CD4-positive, CD25-positive, alpha-beta regulatory T cell (primary cell): ENCODE results near the gene GRK1. TPM values are rescaled to one million over a fixed set of nuclear protein-coding genes. Genes with fewer than 3 reads are reported as not detected.

Source experiments
- ATAC-seq, 2 donors: fragments of 150-1000 bp; cut with Tn5 transposase; one replicate each; pipeline ENCODE4 v1.10.0; 2021; ENCODE audit warnings: low read depth in 2 of 2, moderate number of reproducible peaks in 2 of 2, moderate library complexity in 1 of 2
- DNase-seq, 3 donors: peaks; one replicate each; pipeline versions ENCODE4 v3.0.0 to v3.0.0-alpha.2; 2012 to 2022; ENCODE audit warnings: mixed read lengths in 1 of 3
- H3K27ac ChIP-seq: one replicate; pipeline ENCODE4 v1.7.0; 2013; ENCODE audit warnings: mild to moderate bottlenecking, low read length; ENCODE audit not compliant: insufficient read depth, poor library complexity, severe bottlenecking
- H3K27me3 ChIP-seq: one replicate; pipeline ENCODE4 v1.7.0; 2013; ENCODE audit warnings: low read length; ENCODE audit not compliant: control insufficient read depth, insufficient read depth
- H3K36me3 ChIP-seq: one replicate; pipeline ENCODE4 v1.7.0; 2013; ENCODE audit warnings: mild to moderate bottlenecking, low read length, moderate library complexity; ENCODE audit not compliant: control insufficient read depth, insufficient read depth
- H3K4me1 ChIP-seq: 2 replicates; pipeline ENCODE4 v1.7.0; 2013; ENCODE audit warnings: mild to moderate bottlenecking, low read length; ENCODE audit not compliant: insufficient read depth, control insufficient read depth, poor library complexity, severe bottlenecking
- H3K4me3 ChIP-seq: one replicate; pipeline ENCODE4 v1.7.0; 2013; ENCODE audit warnings: low read depth, mild to moderate bottlenecking, low read length, moderate library complexity
- H3K9me3 ChIP-seq, 2 experiments: 1 replicate in 1 of 2; 2 replicates in 1 of 2; pipeline ENCODE4 v1.7.0; 2013; ENCODE audit warnings: low read length in 2 of 2, mild to moderate bottlenecking in 1 of 2, moderate library complexity in 1 of 2; ENCODE audit not compliant: control insufficient read depth in 2 of 2
- H3K27ac Mint-ChIP-seq, 3 donors: one replicate each; pipeline ENCODE4 v1.8.0; 2020 to 2022; ENCODE audit warnings: mild to moderate bottlenecking in 3 of 3, mixed read lengths in 3 of 3, moderate library complexity in 2 of 3
- H3K27me3 Mint-ChIP-seq: one replicate; pipeline ENCODE4 v1.8.0; 2022; ENCODE audit warnings: mild to moderate bottlenecking, mixed read lengths
- H3K36me3 Mint-ChIP-seq: one replicate; pipeline ENCODE4 v1.8.0; 2020; ENCODE audit warnings: mixed read lengths
- H3K4me1 Mint-ChIP-seq, 4 donors: one replicate each; pipeline ENCODE4 v1.8.0; 2020 to 2022; ENCODE audit warnings: mixed read lengths in 4 of 4, mild to moderate bottlenecking in 1 of 4
- H3K4me3 Mint-ChIP-seq, 4 donors: one replicate each; pipeline ENCODE4 v1.8.0; 2020 to 2022; ENCODE audit warnings: mild to moderate bottlenecking in 4 of 4, mixed read lengths in 4 of 4, moderate library complexity in 3 of 4
- H3K9me3 Mint-ChIP-seq, 7 donors: one replicate each; pipeline ENCODE4 v1.8.0; 2020 to 2022; ENCODE audit warnings: mixed read lengths in 7 of 7, mild to moderate bottlenecking in 3 of 7, moderate library complexity in 2 of 7
- polyA plus RNA-seq, 4 donors: library from polyadenylated mRNA; unstranded; fragments of 300-500 nt; fragmentation: Illumina TruSeq; gene quantifications; one replicate each; pipeline ENCODE4 v1.2.3, GENCODE V29; 2021
- total RNA-seq: library from RNA; stranded (reverse); gene quantifications from one replicate; pipeline ENCODE4 v1.2.3, GENCODE V29; 2022

The GRK1 gene
- total and polyA plus RNA-seq, 5 donors from 2014 or later = not detected

DNA sequence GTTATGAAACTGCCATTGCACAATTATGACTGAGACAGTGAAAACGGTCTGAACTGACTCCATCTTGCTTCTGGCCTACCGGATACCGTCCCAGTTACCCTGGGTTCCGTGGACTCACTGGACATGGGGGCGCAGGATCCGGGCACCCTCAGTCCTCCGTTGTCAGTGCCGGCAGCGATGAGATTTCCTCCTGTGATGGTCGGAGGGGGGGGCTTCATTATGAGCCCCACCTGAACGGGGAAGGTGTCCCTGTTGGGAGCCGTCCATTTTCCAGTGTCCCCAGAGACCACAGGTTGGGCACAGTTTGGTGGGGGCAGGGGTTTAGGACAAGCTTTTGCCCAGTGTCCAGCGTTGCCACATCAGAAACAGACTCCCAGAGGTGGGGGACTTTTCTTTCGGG is 115.5 kb downstream of the GRK1 start:
- Mint-ChIP-seq H3K9me3 (no peaks in the 10 kb centered on the region), H3K4me3 (no peak overlapping the region), H3K36me3 (no peaks in the 10 kb centered on the region), H3K4me1 (no peaks in the 10 kb centered on the region), H3K27me3 (peaks cover 18% of the 10 kb centered on the region), H3K27ac (no peak overlapping the region)
- Histone ChIP-seq H3K27ac (no peak overlapping the region), H3K4me3 (no peak overlapping the region), H3K27me3 (peaks cover 9% of the 10 kb centered on the region), H3K9me3 (no peaks in the 10 kb centered on the region), H3K4me1 (no peaks in the 10 kb centered on the region), H3K36me3 (no peaks in the 10 kb centered on the region)
- no peak for ATAC-seq
- DNase-seq = no peak

- no peak overlapping the region for H3K27ac Mint-ChIP-seq
- no peaks in the 10 kb centered on the region for H3K9me3 Mint-ChIP-seq
- DNase-seq = no peak
- H3K27me3 Mint-ChIP-seq = peaks cover 14% of the 10 kb centered on the region
- Histone ChIP-seq H3K27ac (no peak overlapping the region), H3K36me3 (no peaks in the 10 kb centered on the region), H3K9me3 (no peaks in the 10 kb centered on the region), H3K4me3 (no peak overlapping the region), H3K4me1 (no peaks in the 10 kb centered on the region), H3K27me3 (peaks cover 9% of the 10 kb centered on the region)
- H3K4me3 Mint-ChIP-seq = no peak overlapping the region
- H3K4me1 Mint-ChIP-seq = no peaks in the 10 kb centered on the region
- ATAC-seq = no peak
- no peaks in the 10 kb centered on the region for H3K36me3 Mint-ChIP-seq
These were observed 116.3 kb downstream of the GRK1 start for GRCh38 chr13:113783200-113783881.

- no peaks in the 10 kb centered on the region for H3K4me1 Mint-ChIP-seq
- peaks cover 16% of the 10 kb centered on the region for H3K27me3 Mint-ChIP-seq
- DNase-seq (no peak), ATAC-seq (no peak)
- no peaks in the 10 kb centered on the region for H3K9me3 Mint-ChIP-seq
- Histone ChIP-seq H3K36me3 (no peaks in the 10 kb centered on the region), H3K27ac (no peak overlapping the region), H3K4me1 (no peaks in the 10 kb centered on the region), H3K27me3 (peaks cover 8% of the 10 kb centered on the region), H3K9me3 (no peaks in the 10 kb centered on the region), H3K4me3 (no peak overlapping the region)
- H3K4me3 Mint-ChIP-seq = no peak overlapping the region
- H3K36me3 Mint-ChIP-seq = no peaks in the 10 kb centered on the region
- no peak overlapping the region for H3K27ac Mint-ChIP-seq
These were observed 117.1 kb downstream of the GRK1 start for GRCh38 chr13:113783966-113784644.

- Mint-ChIP-seq H3K36me3 (no peaks in the 10 kb centered on the region), H3K27me3 (peaks cover 18% of the 10 kb centered on the region), H3K4me1 (no peaks in the 10 kb centered on the region), H3K9me3 (no peaks in the 10 kb centered on the region), H3K4me3 (no peak overlapping the region), H3K27ac (no peak overlapping the region)
- no peak overlapping the region for H3K4me3 ChIP-seq
- ATAC-seq = no peak
- DNase-seq = no peak
- H3K4me1 ChIP-seq = no peaks in the 10 kb centered on the region
- H3K9me3 ChIP-seq = no peaks in the 10 kb centered on the region
- no peaks in the 10 kb centered on the region for H3K36me3 ChIP-seq
- H3K27ac ChIP-seq = no peak overlapping the region
- H3K27me3 ChIP-seq = peaks cover 7% of the 10 kb centered on the region
These were observed 117.6 kb downstream of the GRK1 start for GRCh38 chr13:113784645-113785024.

DNA sequence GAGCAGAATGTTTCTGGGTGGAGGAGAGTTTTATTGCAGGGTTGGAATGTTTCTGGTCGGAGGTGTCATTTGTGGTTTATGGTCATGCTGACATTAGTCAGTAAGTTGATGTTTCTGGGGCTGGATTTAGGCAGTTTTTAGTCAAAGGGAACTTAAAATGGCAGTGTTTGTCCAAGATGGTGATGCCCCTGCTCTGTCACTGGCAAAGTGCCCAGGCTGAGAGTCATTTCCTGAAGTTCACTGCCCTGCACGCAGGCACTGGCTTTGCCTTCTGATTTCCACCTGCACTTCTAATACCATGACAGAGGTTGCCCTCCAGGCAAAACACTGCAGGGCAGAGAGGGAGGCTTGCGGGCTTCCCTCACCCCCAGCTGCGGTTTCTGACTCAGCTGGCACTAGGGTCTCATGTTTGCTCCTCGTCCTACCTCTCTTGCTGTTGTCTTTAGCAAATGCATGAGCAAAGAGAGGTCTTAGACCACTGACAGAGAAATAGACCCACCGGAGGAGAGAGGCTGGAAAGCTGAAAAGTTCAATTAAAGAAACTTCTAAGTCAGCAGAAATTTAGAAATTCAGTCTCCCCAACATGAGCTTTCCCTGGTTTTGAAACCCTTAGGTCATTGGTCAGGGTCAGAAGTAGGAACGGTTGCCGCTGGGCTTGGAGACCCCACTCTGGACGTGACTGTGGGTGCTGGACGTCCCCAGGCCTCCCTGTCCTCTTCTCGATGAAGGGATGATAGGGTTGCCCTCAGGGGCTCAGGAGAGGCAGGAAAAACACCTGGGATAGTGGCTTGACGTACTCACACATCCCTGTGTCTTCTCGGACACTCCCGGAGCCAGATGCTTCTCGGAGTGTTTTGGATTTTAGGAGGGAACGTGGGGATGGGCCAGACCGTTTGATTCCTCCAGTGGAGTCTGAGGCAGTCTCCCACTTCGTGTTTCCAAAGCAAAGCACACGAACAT is 118.3 kb downstream of the GRK1 start:
- no peak for ATAC-seq

DNA sequence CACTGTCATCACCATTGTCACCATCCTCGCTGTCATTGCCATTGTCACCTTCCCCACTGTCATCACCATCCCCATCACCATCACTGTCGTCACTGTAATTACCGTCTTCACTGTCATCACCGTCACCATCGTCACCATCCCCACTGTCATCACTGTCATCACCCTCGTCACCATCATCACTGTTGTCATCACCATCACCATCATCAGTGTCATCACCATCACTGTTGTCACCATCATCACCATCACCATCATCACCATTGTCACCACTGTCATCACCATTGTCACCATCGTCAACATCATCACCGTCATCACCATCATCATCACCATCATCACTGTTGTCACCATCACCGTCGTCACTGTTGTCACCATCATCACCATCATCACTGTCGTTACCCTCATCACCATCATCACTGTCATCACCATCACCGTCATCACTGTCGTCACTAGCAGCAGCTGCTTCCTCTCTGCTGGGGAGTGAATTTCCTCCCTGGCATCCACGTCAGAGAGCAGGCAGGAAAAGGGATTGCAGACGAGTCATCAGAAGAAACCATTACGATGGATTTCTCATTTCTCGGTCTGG is 119.3 kb downstream of the GRK1 start:
- Mint-ChIP-seq H3K4me3 (no peak overlapping the region), H3K9me3 (no peaks in the 10 kb centered on the region), H3K4me1 (no peaks in the 10 kb centered on the region), H3K36me3 (no peaks in the 10 kb centered on the region), H3K27me3 (peaks cover 18% of the 10 kb centered on the region), H3K27ac (no peak overlapping the region)
- Histone ChIP-seq H3K4me3 (no peak overlapping the region), H3K9me3 (no peaks in the 10 kb centered on the region), H3K4me1 (no peaks in the 10 kb centered on the region), H3K36me3 (no peaks in the 10 kb centered on the region), H3K27ac (no peak overlapping the region), H3K27me3 (peaks cover 7% of the 10 kb centered on the region)
- peak in 1 of 3 donors; percentile 9 for DNase-seq
- no peak for ATAC-seq

More for the DNA sequence above, 118.3 kb downstream of the GRK1 start:
- Mint-ChIP-seq H3K27me3 (peaks cover 18% of the 10 kb centered on the region), H3K4me1 (no peaks in the 10 kb centered on the region), H3K36me3 (no peaks in the 10 kb centered on the region), H3K27ac (no peak overlapping the region), H3K9me3 (no peaks in the 10 kb centered on the region), H3K4me3 (no peak overlapping the region)
- Histone ChIP-seq H3K27me3 (peaks cover 7% of the 10 kb centered on the region), H3K4me3 (no peak overlapping the region), H3K27ac (no peak overlapping the region), H3K9me3 (no peaks in the 10 kb centered on the region), H3K36me3 (no peaks in the 10 kb centered on the region), H3K4me1 (no peaks in the 10 kb centered on the region)
- no peak for DNase-seq
